ENCODE measurements around the gene CNPPD1.

Gene CNPPD1

DNA sequence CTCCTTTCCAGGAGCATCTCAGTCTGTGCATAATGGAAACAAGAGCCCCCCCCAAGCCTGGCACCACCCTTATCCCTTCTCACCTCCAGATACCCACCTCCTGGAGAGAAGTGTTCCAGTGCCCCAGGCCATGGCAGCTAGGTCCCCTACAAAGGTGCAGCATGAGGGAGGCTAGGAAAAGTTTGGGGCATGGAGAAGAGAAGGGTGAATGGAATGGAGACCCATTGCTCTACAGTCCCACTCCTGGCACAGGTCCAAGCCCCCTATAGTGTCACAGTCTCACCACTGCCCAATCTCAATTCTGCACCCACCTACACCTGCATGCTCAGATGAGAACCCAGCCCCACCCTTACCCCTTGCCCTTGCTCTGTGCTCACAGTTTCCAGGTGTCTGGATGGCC, 7.8 kb downstream of the CNPPD1 start:
- CTCF ChIA-PET = interaction anchor here (0.8 to 1.3 kb wide), 2 partner anchors 9 to 126 kb away, joined by 3 read pairs; partner anchors contain the start of gene NHEJ1

GRCh38 chr2:219168526-219168925, 8.2 kb downstream of the CNPPD1 start:
- ChIA-PET CTCF (interaction anchor here (0.8 kb wide), 1 partner anchor 8 kb away, joined by 3 read pairs; the partner anchor contains the start of gene NHEJ1), POLR2A (ENCODE audit: low non-redundant PET) (no interaction called here)
- H3K27ac ChIP-seq = no peak overlapping the region
- DNase-seq (ENCODE audit: low spot score) = no peak
- TF ChIP-seq, protein P1, sequence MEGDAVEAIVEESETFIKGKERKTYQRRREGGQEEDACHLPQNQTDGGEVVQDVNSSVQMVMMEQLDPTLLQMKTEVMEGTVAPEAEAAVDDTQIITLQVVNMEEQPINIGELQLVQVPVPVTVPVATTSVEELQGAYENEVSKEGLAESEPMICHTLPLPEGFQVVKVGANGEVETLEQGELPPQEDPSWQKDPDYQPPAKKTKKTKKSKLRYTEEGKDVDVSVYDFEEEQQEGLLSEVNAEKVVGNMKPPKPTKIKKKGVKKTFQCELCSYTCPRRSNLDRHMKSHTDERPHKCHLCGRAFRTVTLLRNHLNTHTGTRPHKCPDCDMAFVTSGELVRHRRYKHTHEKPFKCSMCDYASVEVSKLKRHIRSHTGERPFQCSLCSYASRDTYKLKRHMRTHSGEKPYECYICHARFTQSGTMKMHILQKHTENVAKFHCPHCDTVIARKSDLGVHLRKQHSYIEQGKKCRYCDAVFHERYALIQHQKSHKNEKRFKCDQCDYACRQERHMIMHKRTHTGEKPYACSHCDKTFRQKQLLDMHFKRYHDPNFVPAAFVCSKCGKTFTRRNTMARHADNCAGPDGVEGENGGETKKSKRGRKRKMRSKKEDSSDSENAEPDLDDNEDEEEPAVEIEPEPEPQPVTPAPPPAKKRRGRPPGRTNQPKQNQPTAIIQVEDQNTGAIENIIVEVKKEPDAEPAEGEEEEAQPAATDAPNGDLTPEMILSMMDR (conservative IDR thresholded peaks at IDR 0.05; ENCODE audit: low read depth) = no peak

More for the DNA sequence above, 7.8 kb downstream of the CNPPD1 start:
- H3K27ac ChIP-seq = no peak overlapping the region
- DNase-seq (ENCODE audit: low spot score) = no peak
- TF ChIP-seq, protein P1 (conservative IDR thresholded peaks at IDR 0.05; ENCODE audit: low read depth) = no peak
- POLR2A ChIA-PET (ENCODE audit: low non-redundant PET) = no interaction called here

DNA sequence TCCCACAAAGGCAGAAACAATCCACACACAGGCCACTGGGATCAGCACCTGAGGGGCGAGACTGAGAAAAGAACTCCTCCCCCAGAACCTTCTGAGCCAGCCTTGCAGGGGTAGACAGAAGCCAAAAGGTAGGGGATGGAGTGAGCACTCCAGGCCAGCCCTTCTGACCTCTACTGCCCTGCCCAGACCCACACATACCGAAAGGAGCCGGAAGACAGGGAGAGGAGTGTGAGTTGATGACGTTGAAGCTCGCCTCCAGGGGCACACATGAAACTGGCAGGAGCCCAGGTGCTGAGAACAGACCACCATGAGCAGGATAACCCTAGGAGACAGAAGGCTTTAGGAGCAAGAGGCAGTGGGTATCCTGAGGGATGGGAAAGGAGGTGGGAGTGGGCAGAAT, 8.7 kb downstream of the CNPPD1 start:
- no peak for DNase-seq (ENCODE audit: low spot score)
- H3K27ac ChIP-seq = no peak overlapping the region
- TF ChIP-seq, protein P1 (conservative IDR thresholded peaks at IDR 0.05; ENCODE audit: low read depth) = no peak
- ChIA-PET CTCF (no interaction called here), POLR2A (ENCODE audit: low non-redundant PET) (no interaction called here)

DNA sequence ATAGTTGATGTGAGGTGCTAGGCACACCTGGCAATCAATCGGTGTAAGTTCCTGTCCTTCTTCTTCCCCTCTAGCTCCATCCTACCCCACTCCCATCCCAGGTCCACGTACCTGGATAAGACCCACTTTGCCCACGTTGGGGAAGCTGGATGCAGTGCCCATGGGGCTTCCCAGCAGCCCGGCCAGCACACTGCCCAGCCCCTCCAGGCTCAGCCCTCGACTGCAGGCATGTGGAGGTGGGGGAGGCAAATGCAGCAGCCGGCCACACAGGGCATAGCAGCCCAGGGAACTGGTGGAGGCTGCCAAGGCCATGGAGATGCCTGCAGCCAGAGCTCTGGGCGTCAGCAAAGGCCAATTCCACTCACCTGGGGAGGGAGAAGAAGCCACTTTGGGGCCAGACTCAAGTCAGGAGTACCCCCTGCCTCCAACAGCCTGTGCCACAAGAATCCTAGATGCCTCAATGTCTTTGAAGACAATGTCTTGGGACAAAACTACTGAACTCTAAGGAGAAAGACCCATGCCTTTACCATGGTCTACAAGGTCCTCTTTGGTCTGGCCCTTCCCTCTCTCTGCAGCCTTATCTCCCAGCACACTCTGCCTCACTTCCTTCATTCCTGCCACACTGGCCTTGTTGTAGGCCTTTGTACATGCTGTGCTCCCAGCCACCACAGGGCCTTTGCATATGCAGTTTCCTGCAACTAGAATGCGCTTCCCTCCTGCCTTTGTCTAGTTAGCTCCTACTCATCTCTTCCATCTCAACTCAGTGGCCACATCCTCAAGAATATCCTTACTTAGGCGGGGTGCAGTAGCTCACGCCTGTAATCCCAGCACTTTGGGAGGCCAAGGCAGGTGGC, 11.4 kb downstream of the CNPPD1 start:
- ChIA-PET POLR2A (ENCODE audit: low non-redundant PET) (no interaction called here), CTCF (interaction anchor here (0.7 kb wide), 1 partner anchor 23 kb away, joined by 4 read pairs; no protein-coding TSS in a partner anchor)
- no peak for DNase-seq (ENCODE audit: low spot score)
- TF ChIP-seq, protein P1 (conservative IDR thresholded peaks at IDR 0.05; ENCODE audit: low read depth) = no peak
- H3K27ac ChIP-seq = no peak overlapping the region

DNA sequence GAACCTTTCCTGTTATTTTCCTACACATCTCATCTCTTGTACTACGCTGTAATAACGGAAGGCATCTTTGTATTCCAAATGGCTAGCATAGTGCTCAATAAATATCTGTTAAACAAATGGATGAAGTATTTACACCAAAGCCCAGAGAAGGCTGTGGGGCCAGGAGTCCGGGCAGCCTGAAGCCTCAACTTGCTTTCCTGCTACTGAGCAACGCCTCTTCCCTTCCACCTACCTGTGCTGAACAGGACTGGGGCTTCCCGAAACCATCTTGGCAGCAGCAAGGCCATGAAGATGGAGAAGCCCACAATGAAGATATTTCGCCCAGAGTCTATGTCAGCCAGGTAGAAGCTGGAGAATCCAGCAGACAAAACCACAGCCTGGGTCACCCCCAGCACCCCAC, 13.6 kb downstream of the CNPPD1 start:
- H3K27ac ChIP-seq = no peak overlapping the region
- CTCF ChIA-PET = interaction anchor here (1.3 kb wide), 1 partner anchor 9 kb away, joined by 5 read pairs; no protein-coding TSS in a partner anchor
- POLR2A ChIA-PET (ENCODE audit: low non-redundant PET) = interaction anchor here (0.5 to 0.6 kb wide), 2 partner anchors 115 to 224 kb away, joined by 3 to 6 read pairs; no protein-coding TSS in a partner anchor
- TF ChIP-seq, protein P1 (conservative IDR thresholded peaks at IDR 0.05; ENCODE audit: low read depth) = no peak
- no peak for DNase-seq (ENCODE audit: low spot score)

GRCh38 chr2:219161097-219161496, 15.6 kb downstream of the CNPPD1 start:
- peak overlapping the region; percentile 95 for H3K27ac ChIP-seq
- no peak for DNase-seq (ENCODE audit: low spot score)
- TF ChIP-seq, protein P1 (conservative IDR thresholded peaks at IDR 0.05; ENCODE audit: low read depth) = no peak
- CTCF ChIA-PET = no interaction called here
- POLR2A ChIA-PET (ENCODE audit: low non-redundant PET) = interaction anchor here (0.7 kb wide), 1 partner anchor 16 kb away, joined by 3 read pairs; the partner anchor contains the start of gene CNPPD1

Measured in RWPE1 (cell line).